HPDE6-E6E7 (cell line): ENCODE measurements around the gene NHERF1.

Experiments
- DNase-seq: peaks from one replicate; pipeline ENCODE4 v3.0.0; 2011; ENCODE audit warnings: missing footprints; ENCODE audit errors: extremely low spot score

NHERF1 gene

GRCh38 chr17:74807925-74808324 is 59.5 kb downstream of the NHERF1 start:
- no peak for DNase-seq

GRCh38 chr17:74808714-74809430 is 60.4 kb downstream of the NHERF1 start:
- no peak for DNase-seq

GRCh38 chr17:74810699-74811485 is 62.5 kb downstream of the NHERF1 start:
- no peak for DNase-seq

GRCh38 chr17:74812109-74813009 is 63.9 kb downstream of the NHERF1 start:
- DNase-seq, result no peak

- DNase-seq, result no peak
Observed at GRCh38 chr17:74814453-74814852, 66.0 kb downstream of the NHERF1 start.

GRCh38 chr17:74815067-74815466 is 66.6 kb downstream of the NHERF1 start:
- no peak for DNase-seq

- no peak for DNase-seq
Observed at GRCh38 chr17:74815550-74816370, 67.3 kb downstream of the NHERF1 start.

GRCh38 chr17:74816905-74817620 is 68.6 kb downstream of the NHERF1 start:
- no peak for DNase-seq

- no peak for DNase-seq
Observed at GRCh38 chr17:74818291-74818938, 70.0 kb downstream of the NHERF1 start.
